Osteocyte (in vitro differentiated cells): ENCODE results near the gene ZDHHC14. TPM values are rescaled to one million over a fixed set of nuclear protein-coding genes. Genes with fewer than 3 reads are reported as not detected.

Experiments used
- DNase-seq: peaks from one replicate; pipeline ENCODE4 v3.0.0; 2021; ENCODE audit warnings: mixed read lengths; ENCODE audit not compliant: unreplicated experiment; ENCODE audit errors: extremely low spot score
- H3K27ac Mint-ChIP-seq: one replicate; pipeline ENCODE4 v1.8.0; 2021; ENCODE audit warnings: mild to moderate bottlenecking, mixed read lengths; ENCODE audit not compliant: unreplicated experiment
- H3K27me3 Mint-ChIP-seq: one replicate; pipeline ENCODE4 v1.8.0; 2021; ENCODE audit warnings: mixed read lengths; ENCODE audit not compliant: unreplicated experiment
- H3K36me3 Mint-ChIP-seq: one replicate; pipeline ENCODE4 v1.8.0; 2021; ENCODE audit warnings: mixed read lengths; ENCODE audit not compliant: unreplicated experiment
- H3K4me1 Mint-ChIP-seq: one replicate; pipeline ENCODE4 v1.8.0; 2021; ENCODE audit warnings: mixed read lengths; ENCODE audit not compliant: unreplicated experiment
- H3K4me3 Mint-ChIP-seq: one replicate; pipeline ENCODE4 v1.8.0; 2021; ENCODE audit warnings: mild to moderate bottlenecking, moderate library complexity, mixed read lengths; ENCODE audit not compliant: unreplicated experiment
- H3K9me3 Mint-ChIP-seq: one replicate; pipeline ENCODE4 v1.8.0; 2021; ENCODE audit warnings: mixed read lengths; ENCODE audit not compliant: unreplicated experiment
- CTCF ChIP-seq: fragments of 200-600 bp; sonication (generic); IDR thresholded peaks from 2 replicates; pipeline ENCODE4 v1.5.0; 2021; ENCODE audit warnings: antibody characterized with exemption, mild to moderate bottlenecking, moderate library complexity
- total RNA-seq: library from RNA; stranded (reverse); gene quantifications from 2 replicates; pipeline ENCODE4 v1.2.1, GENCODE V29; 2021

ZDHHC14 gene
- total RNA-seq, 1 donor from 2014 or later: 9.1 TPM

GRCh38 chr6:157505912-157506491 is 125.0 kb downstream of the ZDHHC14 start:
- H3K9me3 Mint-ChIP-seq: peaks cover 21% of the 10 kb centered on the region
- no peak for DNase-seq
- H3K27ac Mint-ChIP-seq: no peak overlapping the region
- H3K4me3 Mint-ChIP-seq: no peak overlapping the region
- no peaks in the 10 kb centered on the region for H3K27me3 Mint-ChIP-seq
- peaks cover 7% of the 10 kb centered on the region for H3K36me3 Mint-ChIP-seq
- TF ChIP-seq CTCF: no peak
- H3K4me1 Mint-ChIP-seq: peaks cover 9% of the 10 kb centered on the region

- Mint-ChIP-seq H3K4me1 (peaks cover 6% of the 10 kb centered on the region), H3K36me3 (peaks cover 6% of the 10 kb centered on the region), H3K27me3 (no peaks in the 10 kb centered on the region), H3K4me3 (no peak overlapping the region), H3K9me3 (peaks cover 14% of the 10 kb centered on the region), H3K27ac (no peak overlapping the region)
- no peak for DNase-seq
- no peak for TF ChIP-seq CTCF
Measured at GRCh38 chr6:157510323-157511188, 129.6 kb downstream of the ZDHHC14 start.

GRCh38 chr6:157511682-157512381 is 130.8 kb downstream of the ZDHHC14 start:
- no peak for TF ChIP-seq CTCF
- Mint-ChIP-seq H3K9me3 (peaks cover 8% of the 10 kb centered on the region), H3K4me3 (no peak overlapping the region), H3K36me3 (peaks cover 5% of the 10 kb centered on the region), H3K4me1 (peaks cover 8% of the 10 kb centered on the region), H3K27me3 (no peaks in the 10 kb centered on the region), H3K27ac (no peak overlapping the region)
- peak; percentile 69 for DNase-seq

GRCh38 chr6:157512382-157512682 is 131.3 kb downstream of the ZDHHC14 start:
- no peak overlapping the region for H3K27ac Mint-ChIP-seq
- no peak for TF ChIP-seq CTCF

More at GRCh38 chr6:157512382-157512682, 131.3 kb downstream of the ZDHHC14 start:
- Mint-ChIP-seq H3K9me3 (peaks cover 6% of the 10 kb centered on the region), H3K36me3 (peaks cover 5% of the 10 kb centered on the region), H3K4me1 (peaks cover 8% of the 10 kb centered on the region), H3K27me3 (no peaks in the 10 kb centered on the region), H3K4me3 (no peak overlapping the region)
- DNase-seq: no peak
